ENCODE data around the gene BTBD9. TPM values are rescaled to one million over a fixed set of nuclear protein-coding genes. Genes with fewer than 3 reads are reported as not detected.

The BTBD9 gene
- total and polyA plus RNA-seq, 4 donors, result 8.7 to 73.9 (median 28.3) TPM

GRCh38 chr6:38336922-38337321, 302.8 kb downstream of the BTBD9 start:
- H3K4me1 ChIP-seq (ENCODE audit: control insufficient read depth in 5 of 5, insufficient read depth in 5 of 5, low read length in 5 of 5), result peaks cover 0 to 2% (median 0%) of the 10 kb centered on the region in 5 donors
- 80 to 83% methylated on average over 1 of the region's 1 CpG for WGBS, 2 donors
- DNase-seq, result no peak
- H3K27me3 ChIP-seq (ENCODE audit: control insufficient read depth in 3 of 3, insufficient read depth in 3 of 3, low read length in 2 of 3), result no peaks in the 10 kb centered on the region
- H3K27ac ChIP-seq (ENCODE audit: low read depth in 1 of 2, low read length in 1 of 2), result no peak overlapping the region
- TF ChIP-seq CTCF (IDR thresholded peaks at IDR 0.05; ENCODE audit: control extremely low read depth, extremely low read depth), result no peak
- no peak overlapping the region for H3K9ac ChIP-seq (ENCODE audit: insufficient read depth in 1 of 2, low read length in 2 of 2)
- ATAC-seq (ENCODE audit: insufficient read depth, low FRiP score), result no peak
- peaks cover 0 to 5% (median 0%) of the 10 kb centered on the region in 4 donors for H3K9me3 ChIP-seq (ENCODE audit: control insufficient read depth in 4 of 4, insufficient read depth in 3 of 4, low read length in 3 of 4)
- H3K36me3 ChIP-seq (ENCODE audit: control insufficient read depth in 4 of 4, insufficient read depth in 4 of 4, low read length in 4 of 4), result peaks cover 0 to 5% (median 0%) of the 10 kb centered on the region in 4 donors
- no peak overlapping the region for H3K4me3 ChIP-seq

GRCh38 chr6:38326837-38327236, 312.9 kb downstream of the BTBD9 start:
- H3K36me3 ChIP-seq (ENCODE audit: control insufficient read depth in 4 of 4, insufficient read depth in 4 of 4, low read length in 4 of 4), result peaks cover 0 to 2% (median 0%) of the 10 kb centered on the region in 4 donors
- H3K27ac ChIP-seq (ENCODE audit: low read depth in 1 of 2, low read length in 1 of 2), result no peak overlapping the region
- DNase-seq (no peak), ATAC-seq (ENCODE audit: insufficient read depth, low FRiP score) (no peak)
- H3K9me3 ChIP-seq (ENCODE audit: control insufficient read depth in 4 of 4, insufficient read depth in 3 of 4, low read length in 3 of 4), result no peaks in the 10 kb centered on the region
- H3K27me3 ChIP-seq (ENCODE audit: control insufficient read depth in 3 of 3, insufficient read depth in 3 of 3, low read length in 2 of 3), result no peaks in the 10 kb centered on the region
- 56 to 63% methylated on average over 1 of the region's 1 CpG for WGBS, 2 donors
- H3K4me1 ChIP-seq (ENCODE audit: control insufficient read depth in 5 of 5, insufficient read depth in 5 of 5, low read length in 5 of 5), result peaks cover 0 to 15% (median 3%) of the 10 kb centered on the region in 5 donors
- TF ChIP-seq CTCF (IDR thresholded peaks at IDR 0.05; ENCODE audit: control extremely low read depth, extremely low read depth), result no peak
- no peak overlapping the region for H3K9ac ChIP-seq (ENCODE audit: insufficient read depth in 1 of 2, low read length in 2 of 2)
- H3K4me3 ChIP-seq, result no peak overlapping the region

GRCh38 chr6:38323216-38323615, 316.5 kb downstream of the BTBD9 start:
- no peaks in the 10 kb centered on the region for H3K9me3 ChIP-seq (ENCODE audit: control insufficient read depth in 4 of 4, insufficient read depth in 3 of 4, low read length in 3 of 4)
- no peak overlapping the region for H3K27ac ChIP-seq (ENCODE audit: low read depth in 1 of 2, low read length in 1 of 2)
- no peak for TF ChIP-seq CTCF (IDR thresholded peaks at IDR 0.05; ENCODE audit: control extremely low read depth, extremely low read depth)
- DNase-seq (peak; percentile 60 to 76 (median 75)), ATAC-seq (ENCODE audit: insufficient read depth, low FRiP score) (no peak)
- H3K4me1 ChIP-seq (ENCODE audit: control insufficient read depth in 5 of 5, insufficient read depth in 5 of 5, low read length in 5 of 5), result peaks cover 0 to 16% (median 14%) of the 10 kb centered on the region in 5 donors
- H3K27me3 ChIP-seq (ENCODE audit: control insufficient read depth in 3 of 3, insufficient read depth in 3 of 3, low read length in 2 of 3), result no peaks in the 10 kb centered on the region
- H3K4me3 ChIP-seq, result no peak overlapping the region
- H3K9ac ChIP-seq (ENCODE audit: insufficient read depth in 1 of 2, low read length in 2 of 2), result no peak overlapping the region
- peaks cover 0 to under 1% (median 0%) of the 10 kb centered on the region in 4 donors for H3K36me3 ChIP-seq (ENCODE audit: control insufficient read depth in 4 of 4, insufficient read depth in 4 of 4, low read length in 4 of 4)
- 88 to 97% methylated on average over 1 of the region's 1 CpG for WGBS, 2 donors

GRCh38 chr6:38322138-38322537, 317.6 kb downstream of the BTBD9 start:
- H3K4me3 ChIP-seq, result no peak overlapping the region
- no peaks in the 10 kb centered on the region for H3K27me3 ChIP-seq (ENCODE audit: control insufficient read depth in 3 of 3, insufficient read depth in 3 of 3, low read length in 2 of 3)
- DNase-seq (peak in 2 of 3 donors; percentile 29 to 40), ATAC-seq (ENCODE audit: insufficient read depth, low FRiP score) (no peak)
- no peaks in the 10 kb centered on the region for H3K36me3 ChIP-seq (ENCODE audit: control insufficient read depth in 4 of 4, insufficient read depth in 4 of 4, low read length in 4 of 4)
- 99 to 100% methylated on average over 2 of the region's 2 CpGs for WGBS, 2 donors
- H3K9me3 ChIP-seq (ENCODE audit: control insufficient read depth in 4 of 4, insufficient read depth in 3 of 4, low read length in 3 of 4), result no peaks in the 10 kb centered on the region
- no peak overlapping the region for H3K9ac ChIP-seq (ENCODE audit: insufficient read depth in 1 of 2, low read length in 2 of 2)
- H3K27ac ChIP-seq (ENCODE audit: low read depth in 1 of 2, low read length in 1 of 2), result no peak overlapping the region
- TF ChIP-seq CTCF (IDR thresholded peaks at IDR 0.05; ENCODE audit: control extremely low read depth, extremely low read depth), result no peak
- H3K4me1 ChIP-seq (ENCODE audit: control insufficient read depth in 5 of 5, insufficient read depth in 5 of 5, low read length in 5 of 5), result peaks cover 0 to 16% (median 14%) of the 10 kb centered on the region in 5 donors
